Stimulated activated CD4-positive, alpha-beta T cell treated with anti-CD3 and anti-CD28 coated beads, Interleukin-4, amount 100 ng/mL, for 4 hours (primary cell): ENCODE results near the gene SKAP1.
"Not testable (repeated sequence)": the region's sequence is repeated elsewhere in the genome, so short reads cannot be mapped to it uniquely, and the experiment has no call there.

Source experiments
- DNase-seq, 2 experiments: peaks; one replicate each; pipeline ENCODE4 v3.0.0-alpha.2; 2020

Gene SKAP1

GRCh38 chr17:48202959-48203358, 227.1 kb downstream of the SKAP1 start:
- DNase-seq, result no peak

GRCh38 chr17:48198950-48199541, 231.0 kb downstream of the SKAP1 start:
- no peak for DNase-seq

DNA sequence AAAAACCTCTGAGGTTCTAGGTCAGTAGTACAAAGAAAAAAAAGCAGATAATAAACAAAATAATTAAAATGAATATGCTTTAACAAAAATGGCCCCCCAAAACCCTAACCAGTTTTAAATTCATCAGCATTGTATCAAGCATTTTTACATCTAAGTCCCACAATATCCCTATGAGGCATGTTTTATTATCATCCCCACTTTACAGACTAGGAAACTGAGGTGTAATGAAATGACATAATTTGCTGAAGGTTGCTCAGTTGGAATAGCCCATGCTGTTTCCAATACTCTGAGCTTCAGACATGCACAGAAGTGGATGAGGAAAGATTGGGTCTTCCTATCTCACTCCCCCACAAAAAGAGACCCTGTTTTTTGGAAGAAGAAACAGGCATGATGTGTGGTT, 234.1 kb downstream of the SKAP1 start:
- DNase-seq, result no peak

GRCh38 chr17:48194097-48194550, 235.9 kb downstream of the SKAP1 start:
- no peak for DNase-seq

DNA sequence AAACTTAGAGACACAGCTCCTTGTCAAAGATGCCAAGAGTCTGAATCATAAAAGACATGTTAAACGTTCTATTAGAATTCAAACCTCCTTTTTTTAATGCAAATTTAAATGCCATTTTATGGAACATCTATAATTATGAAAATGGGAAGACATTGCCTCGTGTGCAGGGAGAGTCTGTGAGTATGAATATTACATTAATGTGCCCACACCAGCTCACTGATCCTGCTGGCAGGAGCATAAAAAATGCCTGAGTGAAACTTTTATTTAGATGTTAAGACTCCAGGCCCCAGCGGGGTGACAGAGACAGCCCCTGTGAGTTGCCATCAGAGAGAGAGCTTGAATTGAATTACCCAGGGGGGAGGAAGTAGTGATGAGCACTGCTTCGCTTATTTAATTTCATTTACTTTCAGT, 237.7 kb downstream of the SKAP1 start:
- no peak for DNase-seq

DNA sequence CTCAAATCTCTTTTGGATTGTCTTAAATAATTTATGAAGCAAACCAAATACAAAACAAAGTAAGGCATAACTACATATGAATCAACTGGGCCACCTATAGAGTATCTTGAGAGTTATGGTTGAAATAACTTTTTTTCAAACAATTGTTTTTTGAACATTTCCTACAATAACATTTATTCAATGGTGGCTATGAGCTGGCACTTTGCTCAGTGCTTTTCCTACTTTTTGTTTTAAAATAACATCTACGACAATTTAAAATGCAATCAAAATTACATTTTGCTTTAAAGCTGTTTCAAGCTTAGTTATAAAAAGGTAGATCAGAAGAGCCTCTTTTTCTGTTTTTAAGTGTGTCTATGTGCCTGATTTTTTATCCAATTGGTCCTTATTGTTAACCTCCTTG, 238.7 kb downstream of the SKAP1 start:
- DNase-seq, result no peak

DNA sequence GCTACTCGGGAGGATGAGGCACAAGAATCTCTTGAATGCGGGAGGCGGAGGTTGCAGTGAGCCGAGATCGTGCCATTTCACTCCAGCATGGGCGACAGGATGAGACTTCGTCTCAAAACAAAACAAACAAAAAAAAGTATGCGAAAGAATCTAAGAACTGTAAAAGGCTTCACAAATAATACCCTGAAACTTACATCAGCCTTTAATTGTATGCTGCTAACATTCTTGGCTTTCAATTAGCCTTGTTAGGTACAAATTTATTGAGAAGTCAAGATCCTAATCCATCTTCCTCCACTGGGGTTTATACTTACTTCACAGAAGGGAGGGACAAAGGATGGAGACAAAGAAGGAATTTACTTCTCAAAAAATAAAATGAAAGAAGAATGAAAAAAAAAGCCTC, 239.1 kb downstream of the SKAP1 start:
- no peak for DNase-seq

GRCh38 chr17:48187872-48188608, 242.0 kb downstream of the SKAP1 start:
- DNase-seq, result no peak

DNA sequence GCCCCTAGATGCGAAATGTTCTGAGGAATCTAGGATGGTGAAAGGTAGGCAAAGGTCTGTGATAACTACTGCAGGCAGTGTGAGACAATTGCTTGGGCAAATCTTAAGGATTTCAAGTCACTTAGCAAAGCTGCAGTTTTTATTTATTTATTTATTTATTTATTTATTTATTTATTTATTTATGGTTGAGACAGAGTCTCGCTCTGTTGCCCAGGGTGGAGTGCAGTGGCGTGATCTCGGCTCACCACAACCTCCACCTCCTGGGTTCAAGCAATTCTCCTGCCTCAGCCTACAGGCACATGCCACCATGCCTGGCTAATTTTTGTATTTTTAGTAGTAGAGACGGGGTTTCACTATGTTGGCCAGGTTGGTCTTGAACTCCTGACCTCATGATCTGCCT, 243.7 kb downstream of the SKAP1 start:
- not testable (repeated sequence) for DNase-seq

GRCh38 chr17:48184721-48185120, 245.3 kb downstream of the SKAP1 start:
- no peak for DNase-seq

GRCh38 chr17:48181653-48182052, 248.4 kb downstream of the SKAP1 start:
- no peak for DNase-seq

DNA sequence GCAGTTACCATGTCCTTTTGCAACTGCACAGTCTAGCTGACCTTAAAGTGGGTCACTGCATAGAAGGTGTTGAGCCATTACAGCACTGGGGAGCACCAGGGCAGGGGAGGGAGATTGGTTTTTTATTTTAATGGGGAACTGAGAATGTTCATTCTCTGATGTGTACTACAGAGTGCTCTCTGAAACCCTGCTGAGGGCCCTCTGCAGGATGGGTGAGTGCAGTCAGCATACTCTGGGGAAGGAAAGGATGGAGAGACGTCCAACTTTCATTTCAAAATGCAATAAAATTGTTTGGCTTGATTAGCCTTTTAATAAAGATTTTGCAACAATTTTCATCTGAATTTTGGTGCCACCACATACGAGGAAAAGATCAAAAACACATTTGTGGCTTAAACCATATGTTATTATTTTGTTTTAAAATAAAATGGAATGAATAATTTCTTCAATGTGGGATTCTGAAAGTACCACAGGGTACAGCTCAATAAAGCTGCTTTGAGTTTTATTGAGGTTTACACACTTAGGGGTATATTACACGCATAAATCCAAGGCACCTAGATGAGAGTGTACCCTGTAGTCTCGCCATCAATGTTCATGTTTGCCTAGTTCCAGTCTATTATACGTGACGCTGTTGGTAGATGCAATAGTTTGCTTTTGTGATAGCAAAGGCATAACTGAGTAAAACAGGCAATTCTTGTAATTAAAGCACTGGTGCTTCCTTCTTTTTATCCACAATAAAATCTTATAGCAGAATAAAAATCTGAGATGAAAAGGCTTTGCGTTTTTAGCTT, 249.0 kb downstream of the SKAP1 start:
- DNase-seq, result no peak

- no peak for DNase-seq
Measured at GRCh38 chr17:48179071-48179945, 250.7 kb downstream of the SKAP1 start.

DNA sequence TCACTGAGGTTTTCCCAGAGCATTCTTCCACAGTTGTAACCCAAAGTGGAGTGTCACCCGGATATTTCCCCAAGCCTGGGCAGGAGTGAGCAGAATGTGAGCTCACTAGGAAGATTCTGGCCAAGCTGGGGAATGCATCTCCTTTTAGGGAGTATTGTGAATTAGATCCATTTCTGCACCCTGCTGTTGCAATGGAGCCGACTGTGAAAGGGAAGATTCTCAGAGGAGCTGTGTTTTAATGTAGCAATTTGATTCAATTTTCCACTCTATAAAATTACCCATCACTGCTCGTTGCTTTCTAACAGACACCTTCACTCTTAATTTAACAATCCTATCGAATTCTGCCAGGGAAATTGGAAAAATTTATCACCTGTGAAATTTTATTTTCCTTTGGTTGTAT, 251.7 kb downstream of the SKAP1 start:
- no peak for DNase-seq

- DNase-seq, result no peak
Measured at GRCh38 chr17:48177816-48178215, 252.2 kb downstream of the SKAP1 start.

DNA sequence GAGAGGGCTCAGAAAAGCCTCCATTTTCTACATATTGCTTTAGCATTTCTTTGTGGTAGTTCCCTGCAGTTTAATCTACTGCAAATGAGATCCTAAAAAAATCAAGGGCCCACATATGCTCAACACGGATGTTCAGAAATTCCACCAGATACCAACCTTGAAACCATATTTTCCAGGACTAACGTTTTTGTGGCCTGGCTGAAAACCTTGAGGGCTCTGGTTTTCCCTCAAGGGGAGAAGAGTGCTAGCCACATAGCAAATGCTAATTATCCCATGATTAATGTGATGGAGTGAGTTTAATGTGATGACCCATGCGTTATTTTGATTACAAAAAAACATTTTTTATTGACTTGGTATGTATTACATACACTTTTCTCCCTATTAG, 253.6 kb downstream of the SKAP1 start:
- no peak for DNase-seq

DNA sequence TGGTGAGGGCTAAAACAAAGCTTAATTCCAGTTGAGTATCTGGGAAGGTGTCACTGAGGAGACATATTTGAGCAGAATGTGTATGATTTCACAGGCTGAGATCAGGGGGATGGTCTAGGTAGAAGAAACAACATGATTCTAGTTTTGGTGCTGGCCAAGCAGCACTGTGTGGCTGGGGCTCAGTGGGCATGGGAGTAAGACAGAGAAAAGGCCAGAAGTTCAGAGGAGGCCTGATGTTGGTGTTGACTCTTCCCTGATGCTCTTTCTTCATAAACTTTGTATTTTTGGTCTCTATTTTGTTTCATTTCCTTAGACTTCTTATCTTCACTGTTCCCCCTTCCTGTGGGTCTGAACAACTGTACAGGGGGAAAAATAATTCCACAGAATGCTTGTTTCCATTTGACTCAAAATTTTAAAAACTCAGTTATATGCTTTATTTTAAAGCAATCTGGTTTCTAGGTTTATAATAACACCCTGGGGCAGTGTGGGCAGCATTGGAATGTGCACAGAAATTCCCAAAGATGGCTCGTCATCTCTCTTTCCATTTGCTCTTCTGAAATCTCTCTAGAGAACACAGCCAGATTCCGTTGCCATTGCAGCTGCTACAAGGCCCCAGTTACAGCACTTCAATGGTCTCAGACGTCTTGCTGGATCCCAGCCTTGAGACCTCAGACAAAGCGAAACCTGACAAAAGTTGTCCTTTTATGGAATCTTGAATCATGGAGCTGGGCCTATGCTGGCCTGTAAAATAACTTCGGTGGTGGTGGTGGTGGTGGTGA, 254.1 kb downstream of the SKAP1 start:
- DNase-seq, result no peak

DNA sequence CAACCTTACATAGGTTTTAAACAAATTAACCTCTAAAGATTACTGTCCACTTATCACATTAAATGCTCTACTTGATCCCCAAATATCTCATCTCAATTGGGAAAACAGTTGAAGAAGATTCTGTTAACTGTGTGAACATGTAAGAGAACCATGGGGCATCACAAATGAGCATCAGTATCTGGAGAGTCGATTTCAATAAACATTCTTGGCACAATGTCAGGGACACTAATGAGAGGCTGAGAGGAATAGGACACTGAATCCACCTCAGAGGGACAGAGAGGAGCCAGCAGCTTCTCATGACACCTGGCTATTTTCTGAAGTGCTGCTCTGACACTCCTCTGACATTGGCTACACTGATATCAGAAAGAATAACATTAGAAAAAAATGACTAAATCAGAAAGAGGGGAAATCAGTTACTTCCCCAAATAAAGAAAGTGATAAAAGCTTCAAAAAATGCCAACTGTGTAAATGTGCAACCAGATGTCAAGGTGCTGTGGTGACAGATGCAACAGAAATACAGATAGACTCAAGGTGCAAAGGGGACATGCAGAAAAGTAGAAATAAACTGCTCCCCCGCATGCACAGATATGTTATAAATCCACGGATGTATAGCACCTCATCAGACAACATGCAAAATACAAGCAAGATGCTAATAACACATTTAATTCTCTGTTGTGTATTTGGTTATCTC, 255.0 kb downstream of the SKAP1 start:
- no peak for DNase-seq

DNA sequence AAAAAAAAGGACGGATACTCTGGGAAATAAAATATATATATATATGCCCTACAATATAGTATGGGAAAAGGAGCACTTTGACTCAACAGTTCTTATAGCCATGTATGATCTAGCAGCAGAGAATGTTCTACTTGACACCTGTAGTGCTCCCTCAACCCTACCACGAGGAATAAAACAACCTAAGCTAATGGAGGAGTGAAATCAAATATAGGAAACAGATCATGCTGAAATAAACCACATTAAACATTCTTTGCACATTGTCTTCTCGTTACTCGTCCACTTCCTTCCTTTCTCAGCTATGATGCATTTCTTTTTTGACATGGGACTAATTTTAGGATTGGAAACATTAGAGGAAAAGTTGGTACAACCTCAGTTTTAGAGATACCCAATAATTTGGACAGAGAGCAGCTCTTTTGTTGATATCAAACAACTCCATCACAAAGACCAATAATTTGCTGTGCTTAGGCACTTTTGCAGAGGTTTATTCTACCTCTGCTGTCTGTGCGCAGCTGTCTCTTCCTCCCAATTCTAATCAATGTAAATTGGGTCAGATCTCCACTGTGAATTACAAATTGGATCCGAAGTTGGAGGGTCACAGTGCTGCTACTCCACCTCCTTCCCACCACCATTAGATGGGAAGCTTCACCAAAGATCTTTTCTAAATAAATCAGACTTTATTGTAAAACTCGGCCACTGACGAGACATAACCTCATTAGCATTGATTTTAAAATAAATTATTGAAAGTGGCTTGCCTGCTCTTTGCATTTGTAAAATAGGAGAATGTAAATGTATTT, 256.6 kb downstream of the SKAP1 start:
- DNase-seq, result no peak

- no peak for DNase-seq
Measured at GRCh38 chr17:48169926-48170325, 260.1 kb downstream of the SKAP1 start.

- DNase-seq, result no peak
Measured at GRCh38 chr17:48163809-48164208, 266.2 kb downstream of the SKAP1 start.
